ENCODE data around the gene ASAH2B. TPM values are rescaled to one million over a fixed set of nuclear protein-coding genes. Genes with fewer than 3 reads are reported as not detected.

ASAH2B gene
- total and polyA plus RNA-seq, 10 donors, result 0.77 to 5.4 (median 1.7) TPM

DNA sequence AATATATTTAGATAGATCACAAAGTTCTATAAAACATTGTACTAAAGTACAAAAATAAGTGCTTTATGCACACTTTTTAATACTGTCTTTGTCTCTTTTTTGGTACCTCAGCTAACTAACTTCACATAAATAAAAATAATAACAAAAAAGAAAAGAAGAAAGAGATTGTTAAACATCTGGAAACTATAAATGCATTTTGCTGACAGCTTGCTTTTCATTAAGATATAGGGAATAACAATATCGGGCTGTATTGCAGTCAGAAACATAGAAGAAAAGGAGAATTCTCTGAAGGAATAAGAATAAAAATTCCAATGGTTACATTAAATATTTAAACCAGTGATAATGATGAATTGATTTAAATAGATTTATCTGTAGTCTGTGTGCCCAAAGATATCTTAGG, 59.9 kb downstream of the ASAH2B start:
- no peak for DNase-seq
- Histone ChIP-seq H3K9me3 (no peaks in the 10 kb centered on the region), H3K4me1 (no peaks in the 10 kb centered on the region), H3K27ac (no peak overlapping the region), H3K36me3 (no peaks in the 10 kb centered on the region), H3K4me3 (no peak overlapping the region), H3K27me3 (replicated peaks in 1 of 7) (no peaks in the 10 kb centered on the region)
- intact Hi-C loops (cut with DNase I; ENCODE audit: low total_unique reads), result no loop called here
- WGBS, 5 donors, result 85 to 98% (median 91%) methylated on average over 1 of the region's 1 CpG
- TF ChIP-seq POLR2AphosphoS5 (IDR thresholded peaks at IDR 0.05) (no peak), POLR2A (IDR thresholded peaks at IDR 0.05) (no peak)
- TF ChIP-seq, protein P1, sequence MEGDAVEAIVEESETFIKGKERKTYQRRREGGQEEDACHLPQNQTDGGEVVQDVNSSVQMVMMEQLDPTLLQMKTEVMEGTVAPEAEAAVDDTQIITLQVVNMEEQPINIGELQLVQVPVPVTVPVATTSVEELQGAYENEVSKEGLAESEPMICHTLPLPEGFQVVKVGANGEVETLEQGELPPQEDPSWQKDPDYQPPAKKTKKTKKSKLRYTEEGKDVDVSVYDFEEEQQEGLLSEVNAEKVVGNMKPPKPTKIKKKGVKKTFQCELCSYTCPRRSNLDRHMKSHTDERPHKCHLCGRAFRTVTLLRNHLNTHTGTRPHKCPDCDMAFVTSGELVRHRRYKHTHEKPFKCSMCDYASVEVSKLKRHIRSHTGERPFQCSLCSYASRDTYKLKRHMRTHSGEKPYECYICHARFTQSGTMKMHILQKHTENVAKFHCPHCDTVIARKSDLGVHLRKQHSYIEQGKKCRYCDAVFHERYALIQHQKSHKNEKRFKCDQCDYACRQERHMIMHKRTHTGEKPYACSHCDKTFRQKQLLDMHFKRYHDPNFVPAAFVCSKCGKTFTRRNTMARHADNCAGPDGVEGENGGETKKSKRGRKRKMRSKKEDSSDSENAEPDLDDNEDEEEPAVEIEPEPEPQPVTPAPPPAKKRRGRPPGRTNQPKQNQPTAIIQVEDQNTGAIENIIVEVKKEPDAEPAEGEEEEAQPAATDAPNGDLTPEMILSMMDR (IDR thresholded peaks at IDR 0.05 in 8 of 11, conservative IDR thresholded peaks at IDR 0.05 in 3 of 11), result no peak

DNA sequence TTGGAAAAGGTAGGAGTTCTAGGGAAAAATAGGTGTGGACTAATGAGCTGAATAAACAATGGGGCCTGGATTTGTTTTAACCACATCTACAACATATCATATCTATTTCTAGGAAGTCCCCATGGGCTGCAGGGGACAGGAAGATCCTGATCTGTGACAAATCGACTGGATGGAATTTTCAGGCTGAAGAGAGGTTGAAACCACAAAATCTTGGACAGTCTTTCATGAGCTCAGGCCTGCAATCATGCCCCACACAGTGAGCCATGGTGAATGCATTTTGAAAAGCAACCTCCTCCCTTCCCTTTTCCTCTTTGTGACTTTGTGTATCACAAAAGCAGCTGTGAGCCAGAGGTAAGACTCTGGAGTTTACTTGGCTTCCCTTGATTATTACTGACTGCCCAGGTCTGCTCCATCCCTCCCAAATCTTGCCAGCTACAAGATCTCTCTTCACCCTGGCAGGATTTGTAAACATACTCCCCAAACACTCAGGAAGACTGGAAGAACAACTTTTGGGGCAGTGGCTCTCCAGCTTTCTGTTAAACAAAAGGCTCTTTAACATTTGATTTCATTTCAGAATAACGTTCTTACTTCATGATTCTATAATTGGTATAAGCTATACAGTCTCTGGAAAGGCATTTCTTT, 66.4 kb downstream of the ASAH2B start:
- Histone ChIP-seq H3K27me3 (replicated peaks in 1 of 7) (no peaks in the 10 kb centered on the region), H3K4me3 (no peak overlapping the region), H3K9me3 (no peaks in the 10 kb centered on the region), H3K27ac (no peak overlapping the region), H3K36me3 (no peaks in the 10 kb centered on the region), H3K4me1 (no peaks in the 10 kb centered on the region)
- WGBS, 5 donors, result 33 to 54% (median 46%) methylated on average over 2 of the region's 2 CpGs
- DNase-seq, result no peak
- intact Hi-C loops (cut with DNase I; ENCODE audit: low total_unique reads), result no loop called here
- TF ChIP-seq, protein P1 (IDR thresholded peaks at IDR 0.05 in 8 of 11, conservative IDR thresholded peaks at IDR 0.05 in 3 of 11), result no peak
- no peak for TF ChIP-seq POLR2A (IDR thresholded peaks at IDR 0.05)
- no peak for TF ChIP-seq POLR2AphosphoS5 (IDR thresholded peaks at IDR 0.05)

DNA sequence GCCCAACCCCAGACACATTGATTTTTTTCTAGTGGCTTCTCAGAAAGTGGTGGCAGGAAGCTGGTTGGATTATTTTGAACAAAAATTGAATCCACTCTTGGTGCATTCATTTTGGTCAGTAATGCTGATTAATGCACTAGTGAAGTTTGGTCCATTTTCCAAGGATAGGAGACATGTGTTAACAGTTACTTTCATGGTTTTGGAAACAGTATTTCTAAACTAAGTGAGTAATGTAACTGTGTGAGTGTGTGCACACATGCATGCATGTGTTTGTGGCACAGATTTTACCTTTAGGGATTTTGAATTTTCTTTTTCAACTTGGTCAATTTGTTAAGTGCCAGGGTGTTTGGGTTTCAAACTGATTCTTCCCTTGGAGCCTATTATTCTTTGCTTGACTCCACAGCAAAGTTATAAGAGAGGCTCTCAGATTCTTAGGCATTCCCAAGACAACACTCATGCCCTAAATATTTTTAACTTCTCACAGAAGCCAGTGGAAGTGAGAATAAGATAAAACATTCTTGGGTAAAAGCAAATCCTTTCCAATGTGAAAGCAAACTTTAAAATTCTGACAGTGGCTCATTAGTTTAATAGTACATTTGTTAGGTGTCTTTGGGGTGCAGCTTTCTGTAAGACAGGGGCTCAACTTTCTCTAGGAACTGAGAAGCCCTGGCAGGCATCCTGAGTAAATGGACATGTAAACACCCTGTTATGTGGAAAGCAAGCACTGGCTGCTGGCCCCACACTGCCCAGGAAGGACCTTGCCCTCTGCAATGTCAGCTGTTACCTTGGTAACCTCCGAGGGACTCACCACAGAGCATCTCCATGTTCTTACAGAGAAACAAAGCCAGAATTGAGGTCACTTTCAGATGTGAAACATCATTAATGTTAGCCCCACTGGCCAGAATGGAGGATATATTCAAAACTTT, 68.4 kb downstream of the ASAH2B start:
- Histone ChIP-seq H3K4me1 (no peaks in the 10 kb centered on the region), H3K9me3 (no peaks in the 10 kb centered on the region), H3K27me3 (replicated peaks in 1 of 7) (no peaks in the 10 kb centered on the region), H3K4me3 (no peak overlapping the region), H3K36me3 (no peaks in the 10 kb centered on the region), H3K27ac (no peak overlapping the region)
- TF ChIP-seq POLR2A (IDR thresholded peaks at IDR 0.05) (no peak), POLR2AphosphoS5 (IDR thresholded peaks at IDR 0.05) (no peak)
- TF ChIP-seq, protein P1 (IDR thresholded peaks at IDR 0.05 in 8 of 11, conservative IDR thresholded peaks at IDR 0.05 in 3 of 11), result no peak
- DNase-seq, result no peak
- WGBS, 5 donors, result 28 to 64% (median 39%) methylated on average over 1 of the region's 1 CpG
- intact Hi-C loops (cut with DNase I; ENCODE audit: low total_unique reads), result no loop called here

Other genes with a start within 250 kb of the ASAH2B start
- gene SGMS1, start 116.0 kb upstream of the ASAH2B start, total RNA-seq, result 10 to 100 TPM; 29.0 to 84.3 (median 39.5) TPM
- 1 to 10 TPM; 5.9 to 7.3 (median 6.6) TPM for gene SGMS1, start 116.0 kb upstream of the ASAH2B start, polyA plus RNA-seq
- not detected for gene A1CF, start 145.7 kb downstream of the ASAH2B start, total RNA-seq
- under 1 TPM in 1 of 3 donors, not detected in 2; under 0.01 TPM for gene A1CF, start 145.7 kb downstream of the ASAH2B start, polyA plus RNA-seq